COLO668 (cell line): ENCODE results near the gene HFE.

Experiments
- DNase-seq: peaks from one replicate; lab custom pipeline; 2025; ENCODE audit not compliant: unreplicated experiment; lab: John Stamatoyannopoulos, UW

The HFE gene

GRCh38 chr6:26130581-26131249 lies 43.5 kb downstream of the HFE start:
- no peak for DNase-seq

GRCh38 chr6:26131618-26132017 lies 44.4 kb downstream of the HFE start:
- DNase-seq, result no peak

DNA sequence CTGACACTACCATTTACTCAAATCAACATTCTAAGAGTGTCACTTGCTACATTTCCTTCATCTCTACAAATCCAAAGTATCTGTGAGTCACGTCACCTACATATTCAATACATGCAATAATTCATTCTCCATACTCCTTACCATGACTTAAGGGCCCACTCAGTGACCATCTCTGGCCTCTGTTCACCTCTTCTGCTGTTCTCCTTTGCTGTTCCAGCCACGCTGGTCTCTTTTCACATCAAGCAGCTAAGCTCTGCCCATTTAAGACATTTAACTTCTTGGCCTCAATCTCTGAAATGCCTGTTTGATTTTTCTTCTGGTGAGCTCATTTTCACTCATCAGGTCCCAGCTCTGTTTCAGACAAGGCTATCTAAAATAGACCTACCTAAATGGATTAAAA lies 46.5 kb downstream of the HFE start:
- DNase-seq, result no peak

DNA sequence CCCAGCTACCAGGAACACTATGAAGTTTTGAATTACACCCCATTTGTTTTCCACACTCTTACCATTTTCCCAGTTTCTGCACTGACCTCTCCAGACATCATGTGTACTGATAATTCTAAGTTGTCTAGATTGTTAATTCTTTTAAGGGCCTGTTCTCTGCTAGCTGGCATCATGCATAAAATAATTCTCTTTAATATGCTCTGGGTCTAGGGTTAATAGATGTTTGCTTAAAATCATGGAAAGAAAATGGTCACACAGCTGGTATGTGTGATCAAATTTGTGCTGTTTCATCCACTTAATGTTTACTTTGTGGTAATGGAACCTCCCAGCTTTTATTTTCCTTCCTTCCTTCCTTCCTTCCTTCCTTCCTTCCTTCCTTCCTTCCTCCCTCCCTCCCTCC lies 49.1 kb downstream of the HFE start:
- no peak for DNase-seq

GRCh38 chr6:26140254-26140966 lies 53.2 kb downstream of the HFE start:
- no peak for DNase-seq

- DNase-seq, result no peak
Measured at GRCh38 chr6:26140967-26141294, 53.7 kb downstream of the HFE start.

DNA sequence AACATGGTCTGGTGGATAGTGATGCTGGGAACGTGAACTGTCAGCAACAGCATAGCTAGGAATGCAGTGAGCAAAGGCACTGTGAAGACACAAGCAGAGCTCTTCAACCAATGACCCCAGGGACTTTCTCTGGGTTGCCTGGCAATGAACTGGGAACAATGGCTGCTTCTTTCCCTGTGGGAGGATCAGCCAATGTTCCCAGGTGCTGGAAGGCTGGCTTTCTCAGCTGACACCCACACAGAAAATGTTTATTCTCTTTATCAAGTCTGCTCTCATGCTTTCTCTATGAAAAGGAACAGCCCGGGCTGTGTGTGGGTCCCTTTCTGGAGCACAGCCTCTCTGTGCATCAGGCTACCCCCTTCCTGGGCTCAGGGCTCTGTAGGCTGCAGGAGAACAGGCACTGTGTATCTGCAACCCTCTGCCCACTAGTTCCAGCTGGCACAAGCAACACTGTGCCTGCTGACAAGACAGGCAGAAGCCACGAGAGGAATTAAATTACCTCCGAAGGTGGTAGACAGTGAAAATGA lies 54.2 kb downstream of the HFE start:
- no peak for DNase-seq

DNA sequence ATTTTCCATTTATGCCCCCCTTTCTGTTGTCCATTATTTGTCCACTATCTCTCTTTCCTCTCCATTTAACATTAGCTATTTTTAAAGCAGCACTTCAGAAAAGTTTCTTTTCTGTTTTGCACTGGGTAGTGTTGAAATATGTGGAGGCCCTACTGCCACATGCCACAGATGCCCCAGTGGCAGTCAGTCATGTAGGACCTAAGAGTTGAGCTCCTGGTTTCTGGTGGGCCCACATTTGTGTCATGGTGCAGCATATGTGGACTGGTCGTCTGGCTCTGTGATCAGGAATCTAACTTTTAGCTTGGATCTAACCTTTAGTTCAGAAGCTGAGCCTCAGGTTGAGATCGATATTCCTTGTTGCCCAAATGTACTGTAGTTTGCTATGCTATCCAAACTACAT lies 54.8 kb downstream of the HFE start:
- DNase-seq, result no peak
